ENCODE measurements around the gene SCRN1.
A peak's percentile ranks its signal among the peaks of the same experiment; 100 is the strongest.

DNA sequence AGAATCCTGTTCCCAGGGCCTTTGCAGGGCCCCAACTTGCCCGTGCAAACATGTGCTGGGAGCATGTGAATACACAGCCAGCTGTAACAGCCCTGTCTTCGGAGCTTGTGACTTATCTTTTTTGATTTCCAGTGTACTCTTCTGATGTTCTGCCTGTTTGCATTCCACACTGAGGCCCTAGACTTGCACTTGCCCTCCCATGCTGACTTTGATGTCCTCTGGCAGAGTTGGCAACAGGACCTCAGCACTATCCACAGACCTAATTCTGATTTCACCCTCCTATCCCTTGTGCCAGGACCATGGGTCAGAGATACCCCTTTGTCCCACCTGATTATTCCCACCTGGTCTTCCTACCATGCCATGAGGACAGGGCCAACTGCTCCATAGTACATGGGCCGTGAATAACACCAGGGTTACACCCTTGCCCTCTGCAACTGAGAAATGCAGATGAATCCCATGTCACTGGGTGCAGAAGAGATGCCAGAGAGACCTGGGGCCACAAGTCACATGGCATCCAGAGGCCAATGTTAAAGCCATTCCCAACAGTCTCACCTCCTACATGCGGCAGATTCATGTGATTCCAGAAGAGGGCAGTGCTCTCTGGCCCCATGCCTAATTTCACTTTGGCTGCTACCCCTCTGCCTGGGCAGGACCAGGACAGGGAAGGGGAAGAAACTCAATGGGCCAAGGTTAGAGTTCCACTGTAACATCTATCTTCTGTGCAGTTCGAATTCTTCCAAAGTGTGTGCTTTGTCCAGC is 43.0 kb downstream of the SCRN1 start:
- peak in 4 of 6 experiments; percentile 19 to 58 (median 38) for TF ChIP-seq CTCF (IDR thresholded peaks at IDR 0.05)
- no peak for TF ChIP-seq POLR2A (IDR thresholded peaks at IDR 0.05)
- no peak for TF ChIP-seq EP300 (IDR thresholded peaks at IDR 0.05)
